ENCODE data around the gene TPH1. TPM values are rescaled to one million over a fixed set of nuclear protein-coding genes. Genes with fewer than 3 reads are reported as not detected.

Gene TPH1
- polyA plus RNA-seq, 1 donor from 2014 or later = 1.2 TPM

- TF ChIP-seq EZH2 (IDR thresholded peaks at IDR 0.05; ENCODE audit: borderline replicate concordance, insufficient read depth, low read length, poor library complexity, severe bottlenecking) = no peak
- TF ChIP-seq TAF1 (IDR thresholded peaks at IDR 0.05; ENCODE audit: low read depth) = no peak
These were observed 8.5 kb upstream of the TPH1 start (continued) for GRCh38 chr11:18054511-18055103.

DNA sequence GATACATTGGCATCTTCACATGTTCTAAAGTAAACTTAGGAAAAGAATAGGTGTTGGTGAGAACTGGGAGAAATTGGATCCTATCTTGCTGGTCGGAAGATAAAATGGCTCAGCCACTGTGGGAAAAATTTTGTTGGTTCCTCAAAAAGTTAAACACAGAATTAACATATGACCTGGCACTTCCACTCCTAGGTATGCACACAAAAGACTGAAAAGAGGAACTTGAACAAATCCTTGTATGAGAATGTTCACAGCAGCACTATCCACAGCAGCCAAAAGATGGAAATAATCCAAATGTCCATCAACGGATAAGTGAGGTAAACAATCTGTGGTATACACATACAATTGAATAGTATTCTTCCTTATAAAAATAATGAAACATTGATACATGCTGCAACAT, 4.8 kb upstream of the TPH1 start:
- Histone ChIP-seq H3K9me3 (ENCODE audit: low read length) (no peaks in the 10 kb centered on the region), H3K27ac (ENCODE audit: low read length) (no peak overlapping the region), H3K27me3 (ENCODE audit: insufficient read depth, low read depth, low read length) (peaks cover 11% of the 10 kb centered on the region), H3K36me3 (ENCODE audit: insufficient read depth, low read length) (no peaks in the 10 kb centered on the region), H3F3A (ENCODE audit: insufficient read depth, low read length, poor library complexity, severe bottlenecking) (no peaks in the 10 kb centered on the region), H3K9me2 (ENCODE audit: insufficient read depth, low read length) (no peaks in the 10 kb centered on the region), H2AFZ (ENCODE audit: low read depth, low read length) (no peak overlapping the region), H3K4me2 (ENCODE audit: low read length) (no peak overlapping the region), H3K79me2 (replicated peaks; ENCODE audit: insufficient read depth, low read length) (no peaks in the 10 kb centered on the region), H4K20me1 (ENCODE audit: insufficient read depth) (no peaks in the 10 kb centered on the region), H3K4me3 (ENCODE audit: low read length) (no peak overlapping the region), H3K9ac (ENCODE audit: low read length) (no peak overlapping the region)
- no peak for TF ChIP-seq CTCF (IDR thresholded peaks at IDR 0.05; ENCODE audit: poor library complexity, severe bottlenecking)
- no peak for TF ChIP-seq MXI1 (conservative IDR thresholded peaks at IDR 0.05; ENCODE audit: poor library complexity, severe bottlenecking)
- no peak for TF ChIP-seq TAF1 (IDR thresholded peaks at IDR 0.05; ENCODE audit: low read depth)

- H3K9me3 ChIP-seq (ENCODE audit: low read length) = no peaks in the 10 kb centered on the region
- no peak overlapping the region for H3K4me3 ChIP-seq (ENCODE audit: low read length)
- no peaks in the 10 kb centered on the region for H4K20me1 ChIP-seq (ENCODE audit: insufficient read depth)
- H3K27ac ChIP-seq (ENCODE audit: low read length) = no peak overlapping the region
- TF ChIP-seq CTCF (IDR thresholded peaks at IDR 0.05; ENCODE audit: poor library complexity, severe bottlenecking) (no peak), POLR2AphosphoS5 (IDR thresholded peaks at IDR 0.05) (no peak), TAF1 (IDR thresholded peaks at IDR 0.05; ENCODE audit: low read depth) (no peak), SMC3 (conservative IDR thresholded peaks at IDR 0.05; ENCODE audit: poor library complexity) (no peak)
- no peaks in the 10 kb centered on the region for H3K36me3 ChIP-seq (ENCODE audit: insufficient read depth, low read length)
- no peaks in the 10 kb centered on the region for H3F3A ChIP-seq (ENCODE audit: insufficient read depth, low read length, poor library complexity, severe bottlenecking)
- H3K4me2 ChIP-seq (ENCODE audit: low read length) = no peak overlapping the region
- H2AFZ ChIP-seq (ENCODE audit: low read depth, low read length) = no peak overlapping the region
- no peak overlapping the region for H3K9ac ChIP-seq (ENCODE audit: low read length)
- no peaks in the 10 kb centered on the region for H3K9me2 ChIP-seq (ENCODE audit: insufficient read depth, low read length)
- no peaks in the 10 kb centered on the region for H3K27me3 ChIP-seq (ENCODE audit: insufficient read depth, low read depth, low read length)
- H3K79me2 ChIP-seq (replicated peaks; ENCODE audit: insufficient read depth, low read length) = no peaks in the 10 kb centered on the region
These were observed 9.6 kb downstream of the TPH1 start for GRCh38 chr11:18036456-18036855.

DNA sequence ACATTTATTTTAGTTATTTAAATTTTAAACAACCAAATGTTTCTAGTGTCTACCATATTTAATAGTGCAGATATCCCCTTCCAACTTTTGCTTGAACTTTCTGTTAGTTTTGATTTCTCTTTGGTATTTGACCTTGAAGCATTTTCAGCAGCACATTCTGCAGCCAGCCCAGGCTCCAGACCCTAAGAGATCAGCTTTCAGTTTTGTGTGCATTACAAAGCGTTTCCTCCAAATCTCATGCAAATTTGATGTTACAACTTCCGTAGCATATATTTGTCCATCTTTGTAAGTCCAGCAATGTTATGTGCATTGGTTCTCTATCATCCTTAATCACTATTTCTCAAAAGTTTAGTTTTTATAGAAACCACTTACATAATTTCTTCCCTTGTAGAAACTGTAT, 18.6 kb downstream of the TPH1 start:
- H3K4me2 ChIP-seq (ENCODE audit: low read length) = no peak overlapping the region
- no peaks in the 10 kb centered on the region for H3K9me3 ChIP-seq (ENCODE audit: low read length)
- no peak overlapping the region for H3K27ac ChIP-seq (ENCODE audit: low read length)
- no peaks in the 10 kb centered on the region for H4K20me1 ChIP-seq (ENCODE audit: insufficient read depth)
- no peak overlapping the region for H3K9ac ChIP-seq (ENCODE audit: low read length)
- TF ChIP-seq CTCF (IDR thresholded peaks at IDR 0.05; ENCODE audit: poor library complexity, severe bottlenecking) (no peak), RAD21 (conservative IDR thresholded peaks at IDR 0.05) (no peak), SMC3 (conservative IDR thresholded peaks at IDR 0.05; ENCODE audit: poor library complexity) (no peak), POLR2AphosphoS5 (IDR thresholded peaks at IDR 0.05) (no peak), MXI1 (conservative IDR thresholded peaks at IDR 0.05; ENCODE audit: poor library complexity, severe bottlenecking) (no peak), TAF1 (IDR thresholded peaks at IDR 0.05; ENCODE audit: low read depth) (no peak), EP300 (conservative IDR thresholded peaks at IDR 0.05; ENCODE audit: poor library complexity, severe bottlenecking) (no peak), EZH2 (IDR thresholded peaks at IDR 0.05; ENCODE audit: borderline replicate concordance, insufficient read depth, low read length, poor library complexity, severe bottlenecking) (no peak)
- TF ChIP-seq, protein P1, sequence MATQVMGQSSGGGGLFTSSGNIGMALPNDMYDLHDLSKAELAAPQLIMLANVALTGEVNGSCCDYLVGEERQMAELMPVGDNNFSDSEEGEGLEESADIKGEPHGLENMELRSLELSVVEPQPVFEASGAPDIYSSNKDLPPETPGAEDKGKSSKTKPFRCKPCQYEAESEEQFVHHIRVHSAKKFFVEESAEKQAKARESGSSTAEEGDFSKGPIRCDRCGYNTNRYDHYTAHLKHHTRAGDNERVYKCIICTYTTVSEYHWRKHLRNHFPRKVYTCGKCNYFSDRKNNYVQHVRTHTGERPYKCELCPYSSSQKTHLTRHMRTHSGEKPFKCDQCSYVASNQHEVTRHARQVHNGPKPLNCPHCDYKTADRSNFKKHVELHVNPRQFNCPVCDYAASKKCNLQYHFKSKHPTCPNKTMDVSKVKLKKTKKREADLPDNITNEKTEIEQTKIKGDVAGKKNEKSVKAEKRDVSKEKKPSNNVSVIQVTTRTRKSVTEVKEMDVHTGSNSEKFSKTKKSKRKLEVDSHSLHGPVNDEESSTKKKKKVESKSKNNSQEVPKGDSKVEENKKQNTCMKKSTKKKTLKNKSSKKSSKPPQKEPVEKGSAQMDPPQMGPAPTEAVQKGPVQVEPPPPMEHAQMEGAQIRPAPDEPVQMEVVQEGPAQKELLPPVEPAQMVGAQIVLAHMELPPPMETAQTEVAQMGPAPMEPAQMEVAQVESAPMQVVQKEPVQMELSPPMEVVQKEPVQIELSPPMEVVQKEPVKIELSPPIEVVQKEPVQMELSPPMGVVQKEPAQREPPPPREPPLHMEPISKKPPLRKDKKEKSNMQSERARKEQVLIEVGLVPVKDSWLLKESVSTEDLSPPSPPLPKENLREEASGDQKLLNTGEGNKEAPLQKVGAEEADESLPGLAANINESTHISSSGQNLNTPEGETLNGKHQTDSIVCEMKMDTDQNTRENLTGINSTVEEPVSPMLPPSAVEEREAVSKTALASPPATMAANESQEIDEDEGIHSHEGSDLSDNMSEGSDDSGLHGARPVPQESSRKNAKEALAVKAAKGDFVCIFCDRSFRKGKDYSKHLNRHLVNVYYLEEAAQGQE (IDR thresholded peaks at IDR 0.05; ENCODE audit: borderline replicate concordance) = no peak
- no peaks in the 10 kb centered on the region for H3K79me2 ChIP-seq (replicated peaks; ENCODE audit: insufficient read depth, low read length)
- no peaks in the 10 kb centered on the region for H3K9me2 ChIP-seq (ENCODE audit: insufficient read depth, low read length)
- H3K4me3 ChIP-seq (ENCODE audit: low read length) = no peak overlapping the region
- H3K36me3 ChIP-seq (ENCODE audit: insufficient read depth, low read length) = no peaks in the 10 kb centered on the region
- H3F3A ChIP-seq (ENCODE audit: insufficient read depth, low read length, poor library complexity, severe bottlenecking) = no peaks in the 10 kb centered on the region
- no peak overlapping the region for H2AFZ ChIP-seq (ENCODE audit: low read depth, low read length)
- H3K27me3 ChIP-seq (ENCODE audit: insufficient read depth, low read depth, low read length) = no peaks in the 10 kb centered on the region

Data from neural cell (in vitro differentiated cells).